GM23248 (cell line): Measurements from ENCODE around the gene NFYA. TPM values are rescaled to one million over a fixed set of nuclear protein-coding genes. Genes with fewer than 3 reads are reported as not detected.

Experiments
- DNase-seq: peaks from one replicate; pipeline ENCODE4 v3.0.0-alpha.2; 2015
- H2AFZ ChIP-seq: fragments of 200-600 bp; sonication (generic); 2 replicates; pipeline ENCODE4 v1.6.1; 2016; ENCODE audit warnings: antibody characterized with exemption
- H3F3A ChIP-seq: fragments of 200-600 bp; sonication (generic); 2 replicates; pipeline ENCODE4 v1.6.1; 2016; ENCODE audit warnings: mild to moderate bottlenecking, antibody characterized with exemption, mixed run types; ENCODE audit not compliant: insufficient read depth
- H3K27ac ChIP-seq: fragments of 200-600 bp; sonication (generic); 2 replicates; pipeline ENCODE4 v1.5.1; 2016; ENCODE audit warnings: mild to moderate bottlenecking
- H3K27me3 ChIP-seq: fragments of 200-600 bp; sonication (generic); replicated peaks from 2 replicates; pipeline ENCODE4 v1.6.1; 2016; ENCODE audit warnings: mild to moderate bottlenecking; ENCODE audit not compliant: insufficient read depth
- H3K36me3 ChIP-seq: fragments of 200-600 bp; sonication (generic); 2 replicates; pipeline ENCODE4 v1.6.1; 2016; ENCODE audit warnings: low read depth, mild to moderate bottlenecking
- H3K4me1 ChIP-seq: fragments of 200-600 bp; sonication (generic); 2 replicates; pipeline ENCODE4 v1.6.1; 2016; ENCODE audit warnings: mild to moderate bottlenecking; ENCODE audit not compliant: insufficient read depth
- H3K4me2 ChIP-seq: fragments of 200-600 bp; sonication (generic); one replicate; pipeline ENCODE4 v1.6.1; 2016; ENCODE audit warnings: mild to moderate bottlenecking; ENCODE audit not compliant: unreplicated experiment
- H3K4me3 ChIP-seq: fragments of 200-600 bp; sonication (generic); 2 replicates; pipeline ENCODE4 v1.5.1; 2016; ENCODE audit warnings: mild to moderate bottlenecking
- H3K79me2 ChIP-seq: fragments of 200-600 bp; sonication (generic); 2 replicates; pipeline ENCODE4 v1.6.1; 2016; ENCODE audit warnings: mild to moderate bottlenecking; ENCODE audit not compliant: insufficient read depth
- H3K9ac ChIP-seq: fragments of 200-600 bp; sonication (generic); 2 replicates; pipeline ENCODE4 v1.6.1; 2016; ENCODE audit warnings: mild to moderate bottlenecking
- H3K9me2 ChIP-seq: fragments of 200-600 bp; sonication (generic); 2 replicates; pipeline ENCODE4 v1.6.1; 2016; ENCODE audit warnings: mixed run types, mild to moderate bottlenecking, moderate library complexity; ENCODE audit not compliant: insufficient read depth
- H3K9me3 ChIP-seq: fragments of 200-600 bp; sonication (generic); one replicate; pipeline ENCODE4 v1.6.1; 2017; ENCODE audit warnings: low read depth
- H4K20me1 ChIP-seq: fragments of 200-600 bp; sonication (generic); 2 replicates; pipeline ENCODE4 v1.6.0; 2016; ENCODE audit not compliant: insufficient read depth
- EZH2 ChIP-seq: fragments of 200-600 bp; sonication (generic); IDR thresholded peaks from 2 replicates; pipeline ENCODE4 v1.6.1; 2018; ENCODE audit warnings: antibody characterized with exemption, mild to moderate bottlenecking; ENCODE audit not compliant: insufficient read depth, poor library complexity, severe bottlenecking
- EZH2phosphoT487 ChIP-seq: fragments of 200-600 bp; sonication (generic); IDR thresholded peaks from 2 replicates; pipeline ENCODE4 v1.6.1; 2018; ENCODE audit warnings: antibody characterized with exemption, moderate library complexity, mild to moderate bottlenecking, low read depth; ENCODE audit not compliant: insufficient read depth
- WGBS, 2 experiments: methylation state at CpG; one replicate each; pipeline ENCODE4 v1.1.6; 2015 to 2017; ENCODE audit warnings: low lambda C conversion rate in 2 of 2, low coverage in 1 of 2; ENCODE audit errors: missing lambda C conversion rate in 2 of 2; 5-methylcytosine and 5-hydroxymethylcytosine counted together
- in situ Hi-C: fragments of 300-500 bp; cut with MboI; formaldehyde crosslinking; loops from 2 replicates; pipeline ENCODE4 v1.15.0; 2020
- polyA plus RNA-seq: library from polyadenylated mRNA; unstranded; fragments of >200 nt; fragmentation: Nextera tagmentation; extraction: Ambion mirVana; gene quantifications from 2 replicates; pipeline ENCODE4 v1.2.1, GENCODE V29; 2016
- total RNA-seq: library from RNA; depleted of rRNA; stranded (reverse); fragments of >200 nt; shearing (Covaris generic); gene quantifications from 2 replicates; pipeline ENCODE4 v1.2.3, GENCODE V29; 2014

NFYA gene
- total and polyA plus RNA-seq, 2 experiments from 2014 or later: 8.8 to 9.4 TPM

DNA sequence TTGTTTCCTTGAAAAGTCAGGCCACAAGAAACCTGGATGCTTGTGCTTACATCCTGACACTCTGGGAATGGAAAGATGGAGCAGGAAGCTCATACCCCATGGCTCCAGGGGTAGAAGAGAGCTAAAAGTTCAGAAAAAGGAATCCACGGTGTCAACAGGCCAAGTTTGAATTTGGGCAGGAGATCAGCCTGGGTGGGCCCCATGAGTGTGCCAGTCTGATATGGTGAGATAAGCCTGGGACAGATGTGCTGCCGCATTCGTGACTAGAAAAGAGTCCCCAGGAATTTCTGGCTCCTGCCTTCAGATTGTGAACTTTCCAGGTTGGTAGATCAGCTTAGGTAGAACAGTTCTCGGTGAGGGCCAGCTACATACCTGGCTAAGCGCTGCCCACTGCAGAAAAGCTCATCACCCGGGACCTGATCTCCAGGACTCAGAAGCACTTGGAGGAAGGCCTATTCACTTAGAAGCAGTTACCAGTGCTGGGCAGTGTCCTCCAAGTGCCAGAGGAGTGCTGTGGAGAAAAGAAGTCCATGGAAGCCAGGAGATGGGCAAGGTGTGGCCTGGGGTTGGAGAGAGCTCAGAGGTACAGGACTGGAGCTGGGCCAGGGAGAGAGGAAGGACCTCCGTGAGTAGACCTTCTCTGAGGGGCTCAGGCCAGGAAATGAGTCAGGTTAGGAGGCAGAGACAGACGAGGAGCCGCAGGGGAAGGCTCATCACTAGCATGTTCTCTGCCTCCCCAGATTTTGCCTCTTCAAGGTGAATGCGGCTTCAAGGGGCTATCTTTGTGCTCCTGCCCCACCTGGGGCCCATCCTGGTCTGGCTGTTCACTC lies 30.3 kb upstream of the NFYA start, which contains the start of gene TSPO2:
Gene TSPO2 (plus strand): TSS at position 242 of the 830 bp plus-strand sequence. CDS start 519 bp downstream, at position 761.
- no peak for TF ChIP-seq EZH2phosphoT487
- no peak for TF ChIP-seq EZH2
- no peak for DNase-seq
- in situ Hi-C loops: loop anchor here (10.0 kb wide), 1 partner anchor 1688 kb away; no protein-coding TSS in a partner anchor

DNA sequence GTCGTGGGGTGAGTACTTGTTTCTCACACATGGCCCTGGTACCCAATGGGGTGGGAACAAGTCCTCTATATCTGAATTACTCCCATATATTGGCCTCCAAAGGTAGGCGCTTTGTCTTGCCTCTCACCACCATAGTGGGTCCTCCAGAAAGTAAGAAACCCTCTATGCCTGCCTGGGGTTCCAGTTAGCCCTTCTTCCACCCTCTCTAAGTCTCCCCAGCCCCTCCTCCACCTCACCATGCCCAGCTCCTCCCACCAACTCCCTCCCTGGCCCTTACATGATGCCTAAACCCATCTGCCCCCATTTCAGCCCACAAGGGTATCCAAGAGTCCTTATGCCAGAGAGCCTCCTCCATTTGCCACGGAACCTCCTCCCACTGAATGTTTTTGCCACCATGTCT lies 29.6 kb upstream of the NFYA start:
- DNase-seq: no peak
- Histone ChIP-seq H3F3A (no peaks in the 10 kb centered on the region), H3K9me3 (no peaks in the 10 kb centered on the region), H3K27me3 (no peaks in the 10 kb centered on the region; the same call in 1 of the 2 replicates), H3K27ac (no peak overlapping the region), H3K36me3 (no peaks in the 10 kb centered on the region), H3K4me3 (no peak overlapping the region), H3K9me2 (no peaks in the 10 kb centered on the region), H3K4me2 (no peak overlapping the region), H2AFZ (no peak overlapping the region), H3K79me2 (no peaks in the 10 kb centered on the region), H3K9ac (no peak overlapping the region), H4K20me1 (no peaks in the 10 kb centered on the region), H3K4me1 (no peaks in the 10 kb centered on the region)
- in situ Hi-C loops: loop anchor here (10.0 kb wide), 1 partner anchor 1688 kb away; no protein-coding TSS in a partner anchor
- TF ChIP-seq EZH2 (no peak), EZH2phosphoT487 (no peak)
- 70 to 76% methylated on average over 3 of the region's 3 CpGs for WGBS, 2 experiments

More for the DNA sequence above, 30.3 kb upstream of the NFYA start, which contains the start of gene TSPO2:
- Histone ChIP-seq H3K9me3 (no peaks in the 10 kb centered on the region), H3K27me3 (no peaks in the 10 kb centered on the region; the same call in 1 of the 2 replicates), H3K79me2 (no peaks in the 10 kb centered on the region), H4K20me1 (no peaks in the 10 kb centered on the region), H3K9me2 (no peaks in the 10 kb centered on the region), H3K4me1 (no peaks in the 10 kb centered on the region), H3K9ac (no peak within 1 kb of the TSS), H3K4me2 (no peak within 1 kb of the TSS), H3K36me3 (no peaks in the 10 kb centered on the region), H3K27ac (no peak within 1 kb of the TSS), H2AFZ (no peak within 1 kb of the TSS), H3K4me3 (no peak within 1 kb of the TSS), H3F3A (no peaks in the 10 kb centered on the region)
- WGBS, 2 experiments: 79 to 80% methylated on average over 10 of the region's 10 CpGs

DNA sequence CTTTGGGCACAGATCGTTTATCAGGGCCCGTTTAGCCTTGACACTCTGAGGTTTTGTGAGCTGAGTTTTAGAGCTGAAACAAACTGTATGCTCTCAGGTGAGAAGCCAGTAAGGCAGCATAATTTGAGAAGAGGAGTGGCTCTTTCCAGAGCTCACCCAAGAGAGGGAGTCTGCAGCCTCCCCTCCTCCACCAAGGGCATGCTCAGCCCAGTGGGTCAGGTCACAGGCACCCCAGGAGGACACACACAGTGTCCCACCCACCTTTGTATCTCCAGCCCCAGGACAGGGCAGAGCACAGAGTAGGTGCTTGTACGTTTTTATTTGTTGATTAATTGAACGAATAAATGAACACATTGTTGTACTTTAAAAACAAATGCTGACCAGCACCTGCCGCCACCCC lies 27.1 kb upstream of the NFYA start:
- no peak overlapping the region for H3K27ac ChIP-seq
- no peaks in the 10 kb centered on the region for H4K20me1 ChIP-seq
- 61 to 78% methylated on average over 5 of the region's 5 CpGs for WGBS, 2 experiments
- no peaks in the 10 kb centered on the region for H3K9me3 ChIP-seq
- no peaks in the 10 kb centered on the region for H3K79me2 ChIP-seq
- no peak overlapping the region for H2AFZ ChIP-seq
- H3K4me3 ChIP-seq: no peak overlapping the region
- H3K27me3 ChIP-seq: no peaks in the 10 kb centered on the region
- no peak for DNase-seq
- no peaks in the 10 kb centered on the region for H3K9me2 ChIP-seq
- H3K4me2 ChIP-seq: no peak overlapping the region
- H3K36me3 ChIP-seq: no peaks in the 10 kb centered on the region
- TF ChIP-seq EZH2phosphoT487 (no peak), EZH2 (no peak)
- H3K9ac ChIP-seq: no peak overlapping the region
- H3K4me1 ChIP-seq: no peaks in the 10 kb centered on the region
- no peaks in the 10 kb centered on the region for H3F3A ChIP-seq
- in situ Hi-C loops: loop anchor here (10.0 kb wide), 1 partner anchor 1691 kb away; no protein-coding TSS in a partner anchor

DNA sequence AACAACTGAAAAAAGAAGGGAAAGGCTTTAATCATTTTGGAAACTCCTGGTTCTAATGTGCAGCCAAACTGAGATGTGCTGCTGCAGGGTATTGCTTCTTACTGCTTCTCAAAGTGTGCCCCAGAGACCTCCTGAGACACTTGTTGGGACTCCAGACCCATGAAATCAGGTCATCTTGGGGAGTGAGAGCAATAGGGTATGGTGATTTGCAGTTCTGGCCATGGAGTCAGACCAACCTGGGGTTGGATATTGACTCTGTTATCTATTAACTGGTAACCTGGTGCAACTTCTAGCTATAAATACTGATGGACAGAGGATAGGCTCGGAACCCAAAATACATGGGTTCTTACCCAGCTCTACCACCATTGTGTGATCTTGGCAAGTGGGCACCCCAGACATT lies 26.7 kb upstream of the NFYA start:
- Histone ChIP-seq H4K20me1 (no peaks in the 10 kb centered on the region), H3K4me3 (no peak overlapping the region), H3K27me3 (no peaks in the 10 kb centered on the region), H3F3A (no peaks in the 10 kb centered on the region), H3K9ac (no peak overlapping the region), H3K4me1 (no peaks in the 10 kb centered on the region), H3K9me2 (no peaks in the 10 kb centered on the region), H3K36me3 (no peaks in the 10 kb centered on the region), H3K27ac (no peak overlapping the region), H3K9me3 (no peaks in the 10 kb centered on the region), H2AFZ (no peak overlapping the region), H3K79me2 (no peaks in the 10 kb centered on the region), H3K4me2 (no peak overlapping the region)
- DNase-seq: no peak
- WGBS, 2 experiments: 50 to 59% methylated on average over 1 of the region's 1 CpG
- TF ChIP-seq EZH2phosphoT487 (no peak), EZH2 (no peak)
- in situ Hi-C loops: loop anchor here (10.0 kb wide), 1 partner anchor 1691 kb away; no protein-coding TSS in a partner anchor
